Retinal pigment epithelial cell (primary cell): ENCODE data around the gene TEKT1.

Experiments used
- DNase-seq: peaks from one replicate; pipeline ENCODE4 v3.0.0-alpha.2; 2010; ENCODE audit warnings: low read depth
- H3K4me3 ChIP-seq: 2 replicates; pipeline ENCODE4 v1.5.1; 2011; ENCODE audit warnings: mild to moderate bottlenecking, low read length, control low read depth, moderate library complexity
- TF ChIP-seq, protein P1 (sequence below): conservative IDR thresholded peaks from 2 replicates; pipeline ENCODE4 v1.5.1; 2011; ENCODE audit warnings: low read depth, low read length, control low read depth, inconsistent platforms

TEKT1 gene

DNA sequence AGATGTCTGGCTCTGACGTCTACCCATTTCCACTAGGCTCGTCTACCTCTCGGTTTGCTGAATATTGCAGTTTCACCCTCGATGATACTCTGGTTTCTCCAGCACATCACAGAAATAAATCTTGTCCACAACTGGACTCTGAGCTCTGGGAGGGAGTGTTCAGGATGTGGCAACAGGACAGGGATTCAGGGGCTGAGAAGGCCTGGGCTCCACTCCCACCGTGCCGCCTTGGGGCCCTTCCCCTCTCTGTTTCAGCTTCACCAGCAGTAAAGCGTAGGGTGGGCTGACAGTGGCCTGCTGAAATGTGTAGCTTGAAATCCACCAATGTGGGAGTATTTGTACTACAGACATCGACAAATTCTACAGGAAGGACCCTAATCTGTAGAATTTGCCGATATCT lies 20.0 kb downstream of the TEKT1 start:
- TF ChIP-seq, protein P1, sequence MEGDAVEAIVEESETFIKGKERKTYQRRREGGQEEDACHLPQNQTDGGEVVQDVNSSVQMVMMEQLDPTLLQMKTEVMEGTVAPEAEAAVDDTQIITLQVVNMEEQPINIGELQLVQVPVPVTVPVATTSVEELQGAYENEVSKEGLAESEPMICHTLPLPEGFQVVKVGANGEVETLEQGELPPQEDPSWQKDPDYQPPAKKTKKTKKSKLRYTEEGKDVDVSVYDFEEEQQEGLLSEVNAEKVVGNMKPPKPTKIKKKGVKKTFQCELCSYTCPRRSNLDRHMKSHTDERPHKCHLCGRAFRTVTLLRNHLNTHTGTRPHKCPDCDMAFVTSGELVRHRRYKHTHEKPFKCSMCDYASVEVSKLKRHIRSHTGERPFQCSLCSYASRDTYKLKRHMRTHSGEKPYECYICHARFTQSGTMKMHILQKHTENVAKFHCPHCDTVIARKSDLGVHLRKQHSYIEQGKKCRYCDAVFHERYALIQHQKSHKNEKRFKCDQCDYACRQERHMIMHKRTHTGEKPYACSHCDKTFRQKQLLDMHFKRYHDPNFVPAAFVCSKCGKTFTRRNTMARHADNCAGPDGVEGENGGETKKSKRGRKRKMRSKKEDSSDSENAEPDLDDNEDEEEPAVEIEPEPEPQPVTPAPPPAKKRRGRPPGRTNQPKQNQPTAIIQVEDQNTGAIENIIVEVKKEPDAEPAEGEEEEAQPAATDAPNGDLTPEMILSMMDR: no peak
- no peak for DNase-seq
- H3K4me3 ChIP-seq: no peak overlapping the region

GRCh38 chr17:6800422-6801027 lies 31.0 kb downstream of the TEKT1 start:
- no peak overlapping the region for H3K4me3 ChIP-seq
- DNase-seq: no peak
- TF ChIP-seq, protein P1: peak; percentile 50

DNA sequence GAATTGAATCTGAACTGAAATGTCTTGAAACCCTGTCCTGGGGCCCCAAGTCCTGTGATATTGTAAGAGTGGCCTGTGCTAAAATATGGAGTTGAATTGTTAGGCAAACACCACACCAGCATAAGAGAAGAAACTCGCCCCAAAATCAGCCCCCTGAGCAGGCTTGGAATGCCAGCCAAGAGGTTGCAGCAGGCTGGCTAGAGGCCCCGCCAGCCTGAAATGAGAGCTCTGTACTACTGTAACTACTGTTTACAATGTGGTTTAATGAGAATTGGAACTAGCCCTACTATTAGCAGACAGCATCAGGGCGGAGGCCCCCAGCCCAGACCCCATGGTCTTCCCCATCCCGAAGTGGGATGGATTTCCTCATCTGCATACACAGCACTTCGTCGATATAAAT lies 31.8 kb downstream of the TEKT1 start:
- TF ChIP-seq, protein P1: no peak
- DNase-seq: no peak
- no peak overlapping the region for H3K4me3 ChIP-seq

DNA sequence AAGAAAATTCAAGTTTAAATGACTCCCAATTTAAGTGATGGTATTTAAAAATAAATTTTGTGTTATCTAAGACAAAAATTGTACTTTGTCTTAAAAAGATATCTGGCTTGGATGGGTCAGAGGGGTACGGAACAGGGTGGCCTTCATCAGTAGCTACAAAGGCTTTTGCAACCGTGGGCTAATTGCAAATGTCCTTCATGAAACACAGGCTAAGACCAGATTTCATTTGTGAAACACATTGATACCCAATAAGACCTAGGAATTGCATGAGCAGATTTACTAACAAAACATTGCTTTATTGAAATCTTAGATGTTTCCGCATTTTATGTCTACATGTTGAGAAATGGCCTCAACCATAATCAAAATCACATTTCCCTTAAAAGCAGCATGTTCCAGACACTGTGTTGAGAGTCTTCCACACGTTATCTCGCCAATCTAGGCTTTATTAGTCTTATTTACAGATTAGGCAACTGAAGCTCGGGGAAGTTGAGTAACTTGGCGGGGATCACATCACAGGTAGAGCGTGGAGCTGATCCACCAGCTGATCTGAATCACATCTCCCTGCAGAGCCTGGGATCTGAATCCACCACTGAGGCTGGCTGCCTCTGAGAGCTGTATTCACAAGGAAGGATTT lies 33.7 kb downstream of the TEKT1 start:
- H3K4me3 ChIP-seq: no peak overlapping the region
- TF ChIP-seq, protein P1: no peak
- no peak for DNase-seq

GRCh38 chr17:6796887-6797490 lies 34.5 kb downstream of the TEKT1 start:
- TF ChIP-seq, protein P1: no peak
- no peak for DNase-seq

DNA sequence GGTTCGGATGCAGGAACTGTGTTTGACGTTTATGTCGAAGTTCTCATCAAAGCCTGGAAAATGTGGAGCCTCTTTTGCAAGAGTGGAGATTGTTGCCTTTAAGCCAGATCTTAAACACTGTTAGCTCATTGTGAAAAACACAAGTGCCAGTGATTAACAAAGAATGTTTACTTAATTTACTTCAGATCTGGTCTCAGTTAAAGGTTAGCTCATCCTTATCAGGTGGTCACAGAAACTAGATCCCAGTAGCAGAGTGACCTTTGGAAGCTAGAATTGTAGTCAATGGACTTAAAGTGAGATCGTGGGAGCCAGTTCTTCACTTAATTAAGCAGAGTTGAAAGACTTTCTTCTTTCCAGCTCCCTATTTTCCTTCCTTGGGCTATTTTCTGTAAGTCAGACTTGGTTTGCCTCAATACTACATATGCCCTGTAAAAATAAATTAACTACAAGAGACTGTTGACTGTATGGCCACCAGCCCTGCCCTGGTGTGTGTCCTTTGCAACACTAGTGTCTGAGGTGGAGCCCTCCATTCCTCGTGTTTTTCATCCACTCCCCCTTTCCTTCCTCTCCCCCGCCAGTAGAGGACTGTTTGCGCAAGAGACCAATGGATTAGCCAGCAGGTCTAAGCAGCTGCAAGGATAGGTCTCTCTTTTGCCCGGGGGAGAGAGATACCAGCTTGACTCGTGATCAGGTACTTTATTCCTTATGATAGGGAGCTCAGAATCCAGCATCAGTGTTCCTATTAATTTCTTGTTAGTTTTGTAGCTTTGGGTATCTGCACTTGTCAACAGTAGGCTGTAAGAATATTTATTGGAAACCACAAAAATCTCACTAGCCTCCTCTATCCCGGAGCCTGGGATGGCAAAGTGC lies 35.3 kb downstream of the TEKT1 start:
- TF ChIP-seq, protein P1: no peak
- no peak for DNase-seq
- H3K4me3 ChIP-seq: no peak overlapping the region

More at GRCh38 chr17:6796887-6797490, 34.5 kb downstream of the TEKT1 start:
- no peak overlapping the region for H3K4me3 ChIP-seq
